Fibroblast of the aortic adventitia (primary cell): ENCODE results near the gene CEP135. TPM values are rescaled to one million over a fixed set of nuclear protein-coding genes. Genes with fewer than 3 reads are reported as not detected.
"Not testable (repeated sequence)": the region's sequence is repeated elsewhere in the genome, so short reads cannot be mapped to it uniquely, and the experiment has no call there.

ENCODE experiments used
- DNase-seq: peaks from one replicate; pipeline ENCODE4 v3.0.0-alpha.2; 2010; ENCODE audit warnings: low read depth
- H3K4me3 ChIP-seq: 2 replicates; pipeline ENCODE4 v1.5.1; 2011; ENCODE audit warnings: low read depth, mild to moderate bottlenecking, control low read depth, low read length, moderate library complexity
- total RNA-seq: library from RNA; depleted of rRNA; stranded (reverse); fragments of >200 nt; gene quantifications from 2 replicates; pipeline ENCODE4 v1.2.3, GENCODE V29; 2012; ENCODE audit warnings: low replicate concordance
- TF ChIP-seq, protein P1 (sequence below): IDR thresholded peaks from 2 replicates; pipeline ENCODE4 v1.5.1; 2011; ENCODE audit warnings: mild to moderate bottlenecking, low read length, control low read depth, inconsistent platforms; ENCODE audit not compliant: insufficient read depth

CEP135 gene
- total RNA-seq, 1 donor = 15.6 TPM

DNA sequence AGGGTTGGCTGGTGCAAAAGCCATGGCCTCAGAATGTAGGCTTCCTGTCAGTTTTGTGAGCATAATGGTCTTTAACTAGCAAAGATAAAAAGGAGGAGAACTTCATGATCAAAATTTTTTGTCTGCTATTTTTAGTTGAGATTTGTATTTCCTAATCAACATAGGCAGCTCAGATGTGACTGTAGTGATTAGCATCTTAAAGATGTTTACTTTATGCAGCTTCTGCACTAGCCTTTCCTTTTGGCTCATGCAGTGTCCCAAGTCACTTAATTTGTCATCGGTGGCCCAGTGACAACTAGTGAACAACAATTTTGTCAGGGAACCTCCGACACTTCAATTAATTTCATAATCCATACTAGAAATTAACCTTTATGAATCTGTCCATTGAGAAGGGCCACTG lies 109.8 kb downstream of the CEP135 start:
- TF ChIP-seq, protein P1, sequence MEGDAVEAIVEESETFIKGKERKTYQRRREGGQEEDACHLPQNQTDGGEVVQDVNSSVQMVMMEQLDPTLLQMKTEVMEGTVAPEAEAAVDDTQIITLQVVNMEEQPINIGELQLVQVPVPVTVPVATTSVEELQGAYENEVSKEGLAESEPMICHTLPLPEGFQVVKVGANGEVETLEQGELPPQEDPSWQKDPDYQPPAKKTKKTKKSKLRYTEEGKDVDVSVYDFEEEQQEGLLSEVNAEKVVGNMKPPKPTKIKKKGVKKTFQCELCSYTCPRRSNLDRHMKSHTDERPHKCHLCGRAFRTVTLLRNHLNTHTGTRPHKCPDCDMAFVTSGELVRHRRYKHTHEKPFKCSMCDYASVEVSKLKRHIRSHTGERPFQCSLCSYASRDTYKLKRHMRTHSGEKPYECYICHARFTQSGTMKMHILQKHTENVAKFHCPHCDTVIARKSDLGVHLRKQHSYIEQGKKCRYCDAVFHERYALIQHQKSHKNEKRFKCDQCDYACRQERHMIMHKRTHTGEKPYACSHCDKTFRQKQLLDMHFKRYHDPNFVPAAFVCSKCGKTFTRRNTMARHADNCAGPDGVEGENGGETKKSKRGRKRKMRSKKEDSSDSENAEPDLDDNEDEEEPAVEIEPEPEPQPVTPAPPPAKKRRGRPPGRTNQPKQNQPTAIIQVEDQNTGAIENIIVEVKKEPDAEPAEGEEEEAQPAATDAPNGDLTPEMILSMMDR = no peak
- no peak overlapping the region for H3K4me3 ChIP-seq
- no peak for DNase-seq

DNA sequence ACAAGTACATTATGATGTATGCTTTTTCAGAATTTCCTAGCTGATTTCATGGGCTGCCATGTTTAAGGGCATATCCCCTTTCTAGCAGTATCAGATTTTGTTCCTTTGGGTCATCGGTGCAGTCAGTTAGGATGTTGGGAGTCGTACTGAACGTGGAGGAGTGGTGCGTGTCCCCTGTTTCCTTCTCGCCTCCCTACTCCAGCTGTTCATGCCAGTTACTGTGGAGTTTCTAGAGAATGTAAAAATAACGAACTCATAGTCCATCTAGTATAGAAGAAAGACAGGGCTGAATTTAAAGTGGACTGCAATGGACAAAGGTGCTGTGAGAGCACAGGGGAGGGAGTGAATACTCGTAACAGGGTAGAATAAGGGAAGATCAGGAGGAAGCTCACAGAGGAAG lies 111.3 kb downstream of the CEP135 start:
- no peak overlapping the region for H3K4me3 ChIP-seq
- TF ChIP-seq, protein P1 = no peak
- DNase-seq = no peak

DNA sequence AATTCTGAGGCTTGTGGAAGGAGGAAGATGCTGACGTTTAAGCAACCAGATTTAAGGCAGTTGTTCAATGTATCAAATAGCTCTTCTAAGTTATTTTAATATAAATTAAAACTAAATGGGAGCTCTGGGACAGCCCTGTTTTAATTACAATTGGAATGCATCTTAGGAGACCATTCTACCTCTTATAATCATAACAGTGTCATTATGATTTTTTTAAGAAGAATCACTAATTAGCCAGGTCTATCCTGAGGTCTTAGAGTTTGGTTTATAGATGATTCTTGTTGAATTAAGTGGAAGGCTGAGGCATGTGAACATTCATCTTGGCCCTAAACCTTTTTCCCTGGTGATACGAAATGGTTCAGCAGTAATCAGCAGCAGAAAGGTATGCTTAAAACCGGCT lies 113.4 kb downstream of the CEP135 start:
- no peak overlapping the region for H3K4me3 ChIP-seq
- no peak for DNase-seq
- TF ChIP-seq, protein P1 = no peak

DNA sequence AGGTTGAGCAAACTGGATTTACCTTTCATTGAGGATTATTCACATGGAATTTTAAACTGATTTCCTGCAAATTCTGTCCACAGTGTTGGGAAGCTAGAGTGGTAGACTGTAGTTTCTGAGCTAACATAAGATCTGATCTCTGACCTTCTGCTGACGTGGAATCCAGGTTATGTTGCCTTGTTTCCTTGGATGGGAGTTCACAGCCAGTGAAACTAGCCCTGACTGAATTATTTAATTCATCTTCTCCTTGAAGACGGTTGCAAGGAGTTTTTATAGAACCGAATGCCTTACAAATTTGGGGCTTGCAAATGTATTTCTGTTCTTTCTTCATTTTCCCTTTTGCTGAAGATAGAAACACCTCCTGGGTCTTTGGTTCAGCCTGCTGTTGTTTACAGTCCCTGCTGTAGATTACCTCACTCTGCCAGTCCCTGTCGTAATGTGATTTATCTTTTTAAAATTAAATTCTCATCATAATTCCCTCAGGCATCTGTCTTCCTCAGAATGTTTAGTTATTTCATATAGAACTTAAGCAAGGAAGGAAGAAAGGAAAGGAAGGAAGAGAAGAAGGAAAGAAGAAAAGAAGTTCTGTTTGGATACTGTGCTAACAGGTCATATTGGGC lies 113.9 kb downstream of the CEP135 start:
- DNase-seq = no peak
- TF ChIP-seq, protein P1 = no peak
- H3K4me3 ChIP-seq = no peak overlapping the region

DNA sequence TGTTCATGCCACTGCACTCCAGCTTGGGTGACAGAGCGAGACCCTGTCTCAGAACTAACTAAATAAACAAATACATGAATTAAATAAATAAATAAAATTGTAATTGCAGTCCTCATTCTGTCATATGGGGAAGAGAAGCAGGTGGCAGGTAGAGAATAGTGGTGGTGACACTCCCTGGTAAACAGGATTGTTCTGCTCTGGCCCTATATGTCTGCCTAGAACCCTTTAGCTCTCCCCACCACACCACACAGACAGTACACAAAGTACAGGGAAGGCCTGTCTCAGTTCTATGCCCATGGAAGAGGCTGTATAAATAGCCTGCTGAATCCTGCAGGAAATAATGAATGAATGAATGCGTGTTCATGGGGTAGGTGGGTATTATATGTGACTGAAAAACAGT lies 117.7 kb downstream of the CEP135 start:
- no peak for DNase-seq
- H3K4me3 ChIP-seq = no peak overlapping the region
- TF ChIP-seq, protein P1 = no peak

DNA sequence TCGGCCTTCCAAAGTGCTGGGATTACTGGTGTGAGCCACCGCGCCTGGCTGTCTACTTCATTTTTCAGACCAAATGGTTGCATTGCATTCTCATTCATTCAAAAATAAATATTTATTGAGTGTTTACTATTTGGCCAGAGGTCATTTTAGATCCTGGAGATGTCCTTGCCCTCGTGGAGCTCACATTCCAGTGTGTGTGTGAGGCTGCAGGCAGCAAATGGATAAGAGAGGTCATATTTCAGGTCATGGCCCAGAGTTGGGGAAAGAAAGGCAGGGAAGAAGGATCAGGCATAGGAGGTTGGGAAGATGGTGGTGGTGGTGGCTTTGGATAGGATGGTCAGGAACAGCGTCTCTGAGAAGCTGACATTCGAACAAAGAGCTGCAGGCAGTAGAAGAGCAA lies 119.1 kb downstream of the CEP135 start:
- TF ChIP-seq, protein P1 = no peak

DNA sequence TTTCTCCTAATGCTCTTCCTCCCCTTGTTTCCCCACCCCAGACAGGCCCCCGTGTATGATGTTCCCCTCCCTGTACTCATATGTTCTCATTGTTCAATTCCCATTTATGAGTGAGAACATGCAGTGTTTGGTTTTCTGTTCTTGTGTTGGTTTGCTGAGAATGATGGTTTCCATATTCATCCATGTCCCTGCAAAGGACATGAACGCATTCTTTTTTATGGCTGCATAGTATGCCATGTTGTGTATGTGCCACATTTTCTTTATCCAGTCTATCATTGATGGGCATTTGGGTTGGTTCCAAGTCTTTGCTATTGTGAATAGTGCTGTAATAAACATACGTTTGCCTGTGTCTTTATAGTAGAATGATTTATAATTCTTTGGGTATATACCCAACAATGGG lies 124.0 kb downstream of the CEP135 start:
- not testable (repeated sequence) for H3K4me3 ChIP-seq, DNase-seq

More for the DNA sequence above, 119.1 kb downstream of the CEP135 start:
- H3K4me3 ChIP-seq = no peak overlapping the region
- no peak for DNase-seq
